GM23338 (cell line): Measurements from ENCODE around the gene C17orf50.

Experiments used
- EZH2 ChIP-seq: fragments of 200-600 bp; sonication (generic); IDR thresholded peaks from one replicate; pipeline ENCODE4 v1.8.0; 2017; ENCODE audit warnings: antibody characterized with exemption, mild to moderate bottlenecking, low read depth; ENCODE audit not compliant: unreplicated experiment
- EZH2phosphoT487 ChIP-seq: fragments of 200-600 bp; sonication (generic); IDR thresholded peaks from one replicate; pipeline ENCODE4 v1.8.1; 2018; ENCODE audit warnings: antibody characterized with exemption; ENCODE audit not compliant: unreplicated experiment
- POLR2AphosphoS5 ChIP-seq: IDR thresholded peaks from 2 replicates; pipeline ENCODE4 v1.6.1; 2016; ENCODE audit warnings: antibody characterized with exemption, low read depth
- STAT1 ChIP-seq: IDR thresholded peaks from one replicate; pipeline ENCODE4 v1.6.1; 2016; ENCODE audit warnings: antibody characterized with exemption; ENCODE audit not compliant: unreplicated experiment
- TF ChIP-seq, protein P1 (sequence below), 2 experiments: fragments of 200-600 bp in 1 of 2; sonication (generic) in 1 of 2; conservative IDR thresholded peaks; 2 replicates each; pipeline versions ENCODE4 v1.5.1 to v1.6.1; 2016 to 2017; ENCODE audit warnings: antibody characterized with exemption in 2 of 2, low read depth in 2 of 2, mild to moderate bottlenecking in 2 of 2, moderate library complexity in 1 of 2
- TF ChIP-seq, protein P2 (sequence below): IDR thresholded peaks from one replicate; pipeline ENCODE4 v1.6.1; 2018; ENCODE audit warnings: antibody characterized with exemption; ENCODE audit not compliant: unreplicated experiment

DNA sequence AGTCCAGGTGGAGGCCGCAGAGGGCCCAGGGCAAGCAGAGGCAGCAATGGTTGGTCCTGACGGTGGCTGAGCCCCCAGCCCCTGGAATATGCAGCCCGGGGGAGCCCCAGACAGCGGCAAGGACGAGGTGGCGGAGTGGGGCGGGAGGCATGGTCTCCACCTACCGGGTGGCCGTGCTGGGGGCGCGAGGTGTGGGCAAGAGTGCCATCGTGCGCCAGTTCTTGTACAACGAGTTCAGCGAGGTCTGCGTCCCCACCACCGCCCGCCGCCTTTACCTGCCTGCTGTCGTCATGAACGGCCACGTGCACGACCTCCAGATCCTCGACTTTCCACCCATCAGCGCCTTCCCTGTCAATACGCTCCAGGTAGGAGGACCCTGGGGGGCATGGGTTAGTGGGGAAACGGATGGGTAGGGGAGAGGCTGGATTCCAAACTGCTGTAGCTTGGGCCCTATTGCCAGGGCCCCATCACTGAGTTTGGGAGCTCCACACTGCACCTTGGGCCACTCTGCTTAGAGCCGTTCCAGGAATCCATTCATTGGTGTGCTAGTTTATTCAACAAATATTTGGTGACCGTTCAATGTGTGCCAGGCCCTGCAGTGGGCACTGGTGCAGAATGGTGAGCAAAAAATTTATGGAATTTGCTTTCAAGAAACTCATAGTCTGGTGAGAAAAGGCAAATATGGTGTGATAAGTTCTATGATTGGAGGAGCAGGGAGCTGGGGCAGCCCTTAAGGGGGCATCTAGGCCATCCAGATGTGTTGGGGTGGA lies 25.5 kb upstream of the C17orf50 start:
- TF ChIP-seq POLR2AphosphoS5 (no peak), EZH2 (no peak), EZH2phosphoT487 (no peak), STAT1 (no peak)
- TF ChIP-seq, protein P1, sequence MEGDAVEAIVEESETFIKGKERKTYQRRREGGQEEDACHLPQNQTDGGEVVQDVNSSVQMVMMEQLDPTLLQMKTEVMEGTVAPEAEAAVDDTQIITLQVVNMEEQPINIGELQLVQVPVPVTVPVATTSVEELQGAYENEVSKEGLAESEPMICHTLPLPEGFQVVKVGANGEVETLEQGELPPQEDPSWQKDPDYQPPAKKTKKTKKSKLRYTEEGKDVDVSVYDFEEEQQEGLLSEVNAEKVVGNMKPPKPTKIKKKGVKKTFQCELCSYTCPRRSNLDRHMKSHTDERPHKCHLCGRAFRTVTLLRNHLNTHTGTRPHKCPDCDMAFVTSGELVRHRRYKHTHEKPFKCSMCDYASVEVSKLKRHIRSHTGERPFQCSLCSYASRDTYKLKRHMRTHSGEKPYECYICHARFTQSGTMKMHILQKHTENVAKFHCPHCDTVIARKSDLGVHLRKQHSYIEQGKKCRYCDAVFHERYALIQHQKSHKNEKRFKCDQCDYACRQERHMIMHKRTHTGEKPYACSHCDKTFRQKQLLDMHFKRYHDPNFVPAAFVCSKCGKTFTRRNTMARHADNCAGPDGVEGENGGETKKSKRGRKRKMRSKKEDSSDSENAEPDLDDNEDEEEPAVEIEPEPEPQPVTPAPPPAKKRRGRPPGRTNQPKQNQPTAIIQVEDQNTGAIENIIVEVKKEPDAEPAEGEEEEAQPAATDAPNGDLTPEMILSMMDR (conservative IDR thresholded peaks at IDR 0.05; ENCODE audit: low read depth in 2 of 2), result no peak
- TF ChIP-seq, protein P2, sequence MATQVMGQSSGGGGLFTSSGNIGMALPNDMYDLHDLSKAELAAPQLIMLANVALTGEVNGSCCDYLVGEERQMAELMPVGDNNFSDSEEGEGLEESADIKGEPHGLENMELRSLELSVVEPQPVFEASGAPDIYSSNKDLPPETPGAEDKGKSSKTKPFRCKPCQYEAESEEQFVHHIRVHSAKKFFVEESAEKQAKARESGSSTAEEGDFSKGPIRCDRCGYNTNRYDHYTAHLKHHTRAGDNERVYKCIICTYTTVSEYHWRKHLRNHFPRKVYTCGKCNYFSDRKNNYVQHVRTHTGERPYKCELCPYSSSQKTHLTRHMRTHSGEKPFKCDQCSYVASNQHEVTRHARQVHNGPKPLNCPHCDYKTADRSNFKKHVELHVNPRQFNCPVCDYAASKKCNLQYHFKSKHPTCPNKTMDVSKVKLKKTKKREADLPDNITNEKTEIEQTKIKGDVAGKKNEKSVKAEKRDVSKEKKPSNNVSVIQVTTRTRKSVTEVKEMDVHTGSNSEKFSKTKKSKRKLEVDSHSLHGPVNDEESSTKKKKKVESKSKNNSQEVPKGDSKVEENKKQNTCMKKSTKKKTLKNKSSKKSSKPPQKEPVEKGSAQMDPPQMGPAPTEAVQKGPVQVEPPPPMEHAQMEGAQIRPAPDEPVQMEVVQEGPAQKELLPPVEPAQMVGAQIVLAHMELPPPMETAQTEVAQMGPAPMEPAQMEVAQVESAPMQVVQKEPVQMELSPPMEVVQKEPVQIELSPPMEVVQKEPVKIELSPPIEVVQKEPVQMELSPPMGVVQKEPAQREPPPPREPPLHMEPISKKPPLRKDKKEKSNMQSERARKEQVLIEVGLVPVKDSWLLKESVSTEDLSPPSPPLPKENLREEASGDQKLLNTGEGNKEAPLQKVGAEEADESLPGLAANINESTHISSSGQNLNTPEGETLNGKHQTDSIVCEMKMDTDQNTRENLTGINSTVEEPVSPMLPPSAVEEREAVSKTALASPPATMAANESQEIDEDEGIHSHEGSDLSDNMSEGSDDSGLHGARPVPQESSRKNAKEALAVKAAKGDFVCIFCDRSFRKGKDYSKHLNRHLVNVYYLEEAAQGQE, result no peak
